Activated CD8-positive, alpha-beta memory T cell treated with anti-CD3 and anti-CD28 coated beads, Interleukin-2, amount 50 U/mL, for 24 hours (primary cell): Measurements from ENCODE around the gene LRRN1.
A peak's percentile ranks its signal among the peaks of the same experiment; 100 is the strongest.

Experiments used
- DNase-seq: peaks from one replicate; pipeline ENCODE4 v3.0.0-alpha.2; 2020; ENCODE audit errors: extremely low read depth

LRRN1 gene

GRCh38 chr3:3799173-3800079 is at the start of gene LRRN1:
Gene LRRN1 (plus strand): TSS chr3:3799431. CDS start chr3:3844642, 45,211 bp downstream.
- DNase-seq: peak; percentile 17

DNA sequence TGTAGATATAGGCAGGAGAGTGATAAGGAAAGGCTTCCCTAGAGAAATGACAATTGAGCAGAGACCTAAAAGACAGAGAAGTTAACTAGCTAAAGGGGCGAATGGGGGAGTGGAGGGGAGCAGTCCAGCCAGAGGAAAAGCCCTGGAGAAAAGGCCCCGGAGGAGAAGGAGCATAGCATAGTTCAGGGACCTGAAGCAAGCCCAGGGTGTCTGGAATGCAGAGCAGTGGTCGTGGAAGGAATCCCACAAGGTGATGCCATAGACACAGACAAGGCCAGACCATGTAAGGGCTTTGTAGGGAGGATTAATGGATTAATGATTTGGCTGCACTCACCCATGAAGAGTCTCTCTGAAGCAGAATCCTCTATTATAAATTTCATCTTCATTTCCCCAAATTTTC is 45.8 kb upstream of the LRRN1 start:
- no peak for DNase-seq

DNA sequence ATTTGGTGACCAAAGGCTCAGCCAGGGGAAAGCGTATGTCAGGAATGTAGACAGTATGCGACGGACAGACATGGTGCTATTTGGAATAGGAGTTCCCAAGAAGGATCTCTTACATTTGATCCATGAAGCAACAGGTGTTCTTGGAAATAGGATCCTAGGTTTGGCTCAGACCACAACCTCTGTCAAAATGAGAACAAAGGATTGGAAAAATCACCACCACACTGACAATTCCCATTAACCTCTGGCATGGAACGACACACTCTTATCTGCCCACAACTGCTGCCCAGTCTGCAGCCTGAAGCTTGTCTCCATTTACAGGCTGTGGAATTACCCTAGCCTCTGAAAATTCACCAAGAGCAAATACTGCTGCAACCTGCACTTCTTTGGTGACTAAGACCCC is 33.6 kb upstream of the LRRN1 start:
- DNase-seq: no peak

- no peak for DNase-seq
Measured at GRCh38 chr3:3766140-3766539, 33.1 kb upstream of the LRRN1 start.

GRCh38 chr3:3771094-3771493 is 28.1 kb upstream of the LRRN1 start:
- no peak for DNase-seq

GRCh38 chr3:3771567-3771966 is 27.7 kb upstream of the LRRN1 start:
- DNase-seq: no peak

DNA sequence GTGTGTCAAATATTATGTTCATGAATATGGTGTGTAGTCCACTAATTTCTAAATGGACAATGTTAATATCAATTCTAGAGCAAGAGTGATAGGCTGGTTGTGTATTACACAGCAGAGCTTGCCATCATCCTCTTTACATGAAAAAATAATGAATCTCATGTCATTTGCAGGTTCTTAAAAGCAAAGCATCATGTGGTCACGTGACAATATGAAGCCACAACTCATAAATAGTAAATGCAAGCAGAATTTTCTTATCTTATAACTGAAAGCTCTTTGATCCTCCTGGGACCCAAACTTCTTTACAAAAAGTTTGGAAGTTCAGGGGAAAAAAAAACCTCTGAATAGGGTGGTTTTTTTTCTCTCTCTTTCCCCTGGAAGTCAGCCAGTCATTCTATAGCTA is 26.9 kb upstream of the LRRN1 start:
- DNase-seq: no peak

DNA sequence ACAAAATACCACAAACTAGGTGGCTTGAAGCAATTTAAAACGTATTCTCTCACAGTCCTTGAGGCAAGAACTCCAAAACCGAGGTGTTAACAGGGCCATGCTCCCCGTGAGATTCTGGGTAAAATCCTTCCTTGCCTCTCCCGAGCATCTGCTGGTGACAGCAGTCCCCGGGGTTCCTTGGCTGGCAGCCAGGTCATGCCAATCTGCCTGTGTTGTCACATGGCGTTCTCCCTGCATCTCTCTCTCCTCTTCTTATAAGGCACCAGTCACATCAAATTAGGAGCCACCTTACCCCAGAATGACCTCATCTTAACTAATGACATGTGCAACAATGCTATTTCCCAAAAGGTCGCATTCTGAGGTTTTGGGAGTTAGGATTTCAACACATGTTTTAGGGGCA is 26.3 kb upstream of the LRRN1 start:
- no peak for DNase-seq

GRCh38 chr3:3776607-3777006 is 22.6 kb upstream of the LRRN1 start:
- no peak for DNase-seq

- DNase-seq: no peak
Measured at GRCh38 chr3:3778216-3778615, 21.0 kb upstream of the LRRN1 start.

DNA sequence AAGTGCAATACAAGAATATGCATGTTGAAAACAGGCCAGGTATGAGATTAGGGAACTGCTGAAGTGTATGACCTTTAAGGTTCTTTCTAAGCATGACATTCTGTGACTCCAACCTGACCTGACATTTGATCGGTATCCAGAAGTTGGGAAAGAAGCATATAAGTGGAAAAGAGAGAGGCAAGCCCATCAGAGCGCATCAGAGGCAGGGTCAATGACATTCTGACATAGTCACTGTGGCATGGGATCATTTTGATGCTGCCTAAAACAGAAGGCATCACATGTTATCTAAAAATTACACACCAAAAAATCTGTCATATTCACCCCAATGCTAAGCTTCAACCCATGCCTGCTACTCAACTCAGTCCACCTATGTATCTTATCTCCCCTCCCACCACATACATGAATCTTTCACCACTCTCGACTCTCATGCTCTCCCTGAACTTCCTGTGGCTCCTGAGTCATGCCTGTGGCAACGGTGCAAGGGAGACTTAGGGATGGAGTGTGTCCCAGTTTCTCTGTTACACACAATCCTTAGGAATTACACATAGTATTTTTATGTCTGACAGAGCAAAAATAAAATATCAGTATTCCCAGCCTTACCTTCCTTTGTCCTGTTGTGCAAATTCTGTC is 20.5 kb upstream of the LRRN1 start:
- DNase-seq: no peak

DNA sequence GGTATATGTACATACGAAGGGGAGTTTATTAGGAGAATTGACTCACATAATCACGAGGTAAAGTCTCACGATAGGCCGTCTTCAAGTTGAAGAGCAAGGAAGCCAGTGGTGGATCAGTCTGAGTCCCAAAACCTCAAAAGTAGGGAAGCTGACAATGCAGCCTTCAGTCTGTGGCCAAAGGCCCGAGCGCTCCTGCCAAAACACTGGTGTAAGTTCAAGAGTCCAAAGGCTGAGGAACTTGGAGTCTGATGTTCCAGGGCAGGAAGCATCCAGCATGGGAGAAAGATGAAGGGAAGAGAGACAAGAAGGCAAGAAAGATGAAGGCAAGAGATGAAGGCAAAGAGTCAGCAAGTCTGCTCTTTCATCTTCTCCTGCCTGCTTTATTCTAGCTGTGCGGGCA is 16.8 kb upstream of the LRRN1 start:
- no peak for DNase-seq

- no peak for DNase-seq
Measured at GRCh38 chr3:3783210-3783609, 16.0 kb upstream of the LRRN1 start.

GRCh38 chr3:3783696-3784095 is 15.5 kb upstream of the LRRN1 start:
- DNase-seq: no peak

GRCh38 chr3:3792391-3792790 is 6.8 kb upstream of the LRRN1 start:
- DNase-seq: no peak

- DNase-seq: no peak
Measured at GRCh38 chr3:3798631-3799113, 559 bp upstream of the LRRN1 start.

GRCh38 chr3:3800080-3800455 is 837 bp downstream of the LRRN1 start:
- no peak for DNase-seq

- no peak for DNase-seq
Measured at GRCh38 chr3:3800685-3801493, 1.7 kb downstream of the LRRN1 start.

DNA sequence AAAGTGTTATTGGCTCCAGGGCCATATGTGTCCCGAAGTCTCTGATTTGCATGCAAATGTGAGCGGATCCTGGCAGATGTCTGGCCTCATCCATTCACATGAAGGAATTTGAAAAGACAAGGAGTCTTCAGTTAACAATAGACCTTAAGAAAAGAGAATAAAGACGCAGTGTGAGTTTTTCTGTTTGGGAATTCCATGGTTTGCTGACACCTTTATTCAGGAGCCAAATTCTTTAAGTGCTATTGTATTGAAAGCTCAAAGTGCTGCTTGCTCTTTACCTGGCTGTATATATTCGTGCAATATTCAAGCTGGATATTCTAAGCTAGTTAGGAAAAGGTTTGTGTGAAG is 2.2 kb downstream of the LRRN1 start:
- no peak for DNase-seq

DNA sequence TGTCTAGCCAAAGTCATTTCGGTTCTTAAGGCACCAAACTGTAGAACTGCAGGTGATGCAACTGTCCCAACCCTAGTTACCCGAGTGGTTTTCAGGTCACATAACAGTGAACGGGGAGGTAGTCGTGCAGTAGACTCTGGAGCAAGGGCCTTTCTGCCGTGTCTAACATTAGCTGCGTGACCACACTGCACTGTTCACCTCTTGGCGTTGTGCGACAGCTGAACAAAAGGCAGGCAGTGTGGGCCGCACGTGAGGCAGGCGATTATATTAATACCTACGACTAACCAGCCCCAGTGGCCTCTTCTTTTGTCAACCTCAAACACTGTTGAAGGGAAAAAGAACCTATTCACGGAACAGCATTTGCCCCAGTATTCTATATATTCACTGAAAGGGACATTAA is 2.8 kb downstream of the LRRN1 start:
- DNase-seq: no peak

DNA sequence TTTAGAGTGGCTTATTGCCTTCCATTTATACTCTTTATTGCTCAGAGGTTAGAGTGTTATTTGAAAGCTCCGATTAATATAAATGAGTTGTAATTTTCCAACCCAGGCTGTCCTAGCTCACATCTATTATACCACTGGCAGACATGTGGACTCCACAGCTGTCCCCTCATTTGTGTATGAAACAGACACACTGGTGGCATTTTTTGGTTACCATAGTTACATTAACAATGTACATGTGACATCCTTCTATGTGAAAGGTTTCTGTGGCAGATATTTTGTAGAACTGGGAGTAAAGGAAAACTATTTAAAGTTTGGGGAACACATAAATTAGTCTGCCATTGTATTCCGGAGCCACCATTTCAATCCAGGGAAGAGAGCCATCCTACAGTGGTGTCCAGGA is 5.3 kb downstream of the LRRN1 start:
- no peak for DNase-seq

DNA sequence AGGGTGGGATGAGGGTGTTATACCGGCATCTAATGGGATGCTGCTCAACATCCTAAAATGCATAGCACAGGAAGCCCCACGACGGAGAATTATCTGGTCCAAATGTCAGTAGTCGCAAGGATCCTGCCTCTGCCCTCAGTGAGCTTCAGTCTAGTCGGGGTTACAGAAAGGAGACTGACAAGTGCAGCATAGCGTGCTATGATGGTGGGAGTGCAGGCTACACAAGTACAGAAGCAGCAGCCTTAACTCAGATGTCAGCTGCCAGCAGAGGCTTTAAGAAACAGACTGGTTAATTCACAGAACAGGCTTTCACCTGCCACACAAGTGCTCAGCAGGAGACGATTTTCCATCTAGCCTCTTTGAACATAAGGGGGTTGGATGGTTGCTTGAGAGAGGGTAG is 6.9 kb downstream of the LRRN1 start:
- DNase-seq: no peak

DNA sequence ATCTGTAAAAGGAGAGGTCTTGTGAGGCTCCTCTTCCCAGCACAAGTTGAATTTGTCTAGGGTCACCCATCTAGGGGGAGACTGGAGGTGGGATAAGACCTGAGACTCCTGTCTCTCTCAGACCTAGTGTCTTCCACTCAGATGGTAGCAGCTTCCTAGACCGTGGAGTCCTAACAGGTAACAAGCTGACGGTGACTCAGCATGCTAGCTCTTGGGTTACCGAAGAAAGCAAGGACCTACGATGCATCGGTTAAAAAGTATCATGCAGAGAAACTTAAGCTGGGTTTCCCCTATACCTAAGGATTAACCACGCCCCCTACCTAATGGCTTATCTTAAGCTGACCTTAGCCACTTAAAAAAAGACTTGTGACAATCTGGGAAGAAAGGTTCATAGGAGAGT is 7.6 kb downstream of the LRRN1 start:
- DNase-seq: no peak
